Activated CD8-positive, alpha-beta memory T cell treated with anti-CD3 and anti-CD28 coated beads for 24 hours (primary cell): ENCODE measurements around the gene EIF2B5.
"Not testable (repeated sequence)": the region's sequence is repeated elsewhere in the genome, so short reads cannot be mapped to it uniquely, and the experiment has no call there.

Experiments used
- DNase-seq: peaks from one replicate; pipeline ENCODE4 v3.0.0-alpha.2; 2020

EIF2B5 gene

GRCh38 chr3:184148076-184148475 is 12.9 kb downstream of the EIF2B5 start:
- DNase-seq, result no peak

DNA sequence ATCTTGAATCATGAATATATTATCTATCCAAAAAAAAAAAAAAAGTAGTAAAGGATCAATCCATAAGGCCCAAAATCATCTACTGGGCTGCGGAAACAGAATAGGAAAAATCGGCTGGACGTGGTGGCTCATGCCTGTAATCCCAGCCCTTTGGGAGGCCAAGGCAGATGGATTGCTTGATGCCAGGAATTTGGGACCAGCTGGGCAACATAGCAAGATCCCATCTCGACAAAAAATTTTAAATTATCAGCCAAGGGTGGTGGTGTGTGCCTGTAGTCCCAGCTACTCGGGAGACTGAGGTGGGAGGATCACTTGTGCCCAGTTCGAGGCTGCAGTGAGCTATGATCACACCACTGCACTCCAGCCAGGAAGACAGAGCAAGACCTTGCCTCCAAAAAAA is 14.0 kb downstream of the EIF2B5 start:
- no peak for DNase-seq

GRCh38 chr3:184149770-184150169 is 14.6 kb downstream of the EIF2B5 start:
- DNase-seq, result not testable (repeated sequence)

DNA sequence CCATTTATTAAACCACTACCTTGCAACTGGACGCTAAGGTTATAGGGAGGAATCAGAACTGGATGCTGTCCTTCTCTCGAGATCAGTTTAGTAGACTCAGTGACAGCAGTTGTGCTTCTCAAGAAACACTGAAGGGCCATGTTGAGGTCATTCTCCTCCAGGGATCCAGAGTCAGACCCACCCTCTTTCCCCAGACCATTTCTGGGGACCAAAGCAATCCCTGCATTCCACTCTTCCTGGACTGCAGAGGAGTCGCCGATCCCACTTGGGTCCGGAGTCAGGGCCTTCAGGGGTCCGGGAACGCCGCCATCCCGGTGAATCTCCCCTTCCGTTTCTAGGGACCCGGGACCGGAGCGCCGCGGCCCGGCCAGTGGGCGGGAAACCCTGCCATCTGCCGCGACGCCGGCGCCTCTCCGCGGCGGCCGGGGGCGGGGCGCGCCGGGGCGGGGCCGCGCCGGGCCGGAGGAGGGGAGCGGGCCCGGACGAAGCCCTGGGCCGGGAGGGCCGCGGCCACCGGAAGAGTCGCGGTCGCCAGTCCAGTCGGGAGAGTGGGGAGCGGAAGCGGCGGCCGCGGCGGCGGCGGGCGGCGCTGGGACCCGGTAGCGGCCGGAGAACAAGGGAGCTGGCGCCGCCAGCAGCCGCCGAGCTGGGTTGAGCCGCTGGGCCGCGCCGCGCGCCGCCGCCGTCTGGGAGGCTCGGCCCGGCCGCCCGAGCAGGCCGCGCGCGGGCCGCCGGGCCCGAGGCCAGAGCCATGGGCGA is 19.9 kb downstream of the EIF2B5 start, which contains the start of gene DVL3:
Gene DVL3 (plus strand): TSS at position 493 of the 759 bp plus-strand sequence. CDS start 259 bp downstream, at position 752.
- peak; percentile 79 for DNase-seq

DNA sequence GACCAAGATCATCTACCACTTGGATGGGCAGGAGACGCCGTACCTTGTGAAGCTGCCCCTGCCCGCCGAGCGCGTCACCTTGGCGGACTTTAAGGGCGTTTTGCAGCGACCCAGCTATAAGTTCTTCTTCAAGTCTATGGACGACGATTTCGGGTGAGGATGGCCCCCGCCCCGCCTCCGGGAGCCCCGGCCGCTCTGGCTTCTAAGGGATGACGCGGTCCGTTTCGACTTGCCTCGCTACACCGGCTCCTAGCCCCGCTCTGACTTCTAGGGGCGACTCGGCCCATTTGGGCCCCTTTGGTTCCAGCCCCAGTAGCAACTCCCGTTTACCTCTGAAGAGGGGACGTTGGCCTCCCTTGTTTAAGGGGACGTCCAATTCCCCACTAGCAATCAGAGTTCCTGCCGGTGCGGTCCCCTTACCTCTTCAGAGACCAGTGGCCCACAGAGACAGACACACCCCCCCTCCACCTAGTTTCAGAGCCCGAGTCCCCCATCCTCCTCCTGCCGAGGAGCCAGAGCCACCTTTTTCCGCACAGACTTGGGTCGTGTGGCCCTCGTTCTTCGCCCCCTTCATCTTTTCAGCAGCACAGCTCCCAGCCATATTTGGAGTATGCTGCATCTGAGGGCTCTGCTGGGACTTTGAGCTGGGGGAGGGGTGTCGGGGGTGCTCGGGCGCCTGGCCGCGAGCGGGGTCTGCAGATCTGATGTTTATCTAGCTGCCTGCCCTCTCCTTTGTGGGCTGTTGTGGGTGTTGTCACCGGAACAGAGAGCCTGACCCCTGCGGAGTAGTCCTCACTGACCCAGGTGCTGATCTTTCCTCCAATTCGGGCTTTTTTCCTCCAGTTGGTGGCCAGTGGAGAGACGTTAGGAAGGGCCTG is 20.7 kb downstream of the EIF2B5 start:
- peak; percentile 78 for DNase-seq

DNA sequence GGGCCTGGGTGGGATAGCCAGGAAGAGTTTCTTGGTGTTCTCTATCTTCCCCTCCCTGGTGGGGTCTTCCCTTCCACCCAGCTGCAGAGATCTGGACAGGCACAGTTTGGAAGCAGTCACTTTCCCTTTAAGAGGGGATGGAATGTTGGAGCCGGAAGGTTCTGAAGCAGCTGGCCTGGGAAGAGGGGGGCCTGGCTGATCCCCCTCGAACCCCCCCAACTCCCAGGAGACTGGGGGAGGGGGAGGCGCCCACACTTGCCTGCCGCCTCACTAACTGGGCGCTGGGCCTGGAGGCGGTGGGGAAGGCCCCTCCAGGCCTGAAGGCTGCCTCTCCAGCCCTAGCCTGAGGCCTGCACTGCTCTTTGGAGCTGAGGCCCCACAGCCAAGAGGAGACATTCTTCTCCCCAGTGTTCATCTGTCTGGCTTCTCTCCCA is 21.4 kb downstream of the EIF2B5 start:
- no peak for DNase-seq

- DNase-seq, result no peak
Measured at GRCh38 chr3:184157206-184157605, 22.0 kb downstream of the EIF2B5 start.

- no peak for DNase-seq
Measured at GRCh38 chr3:184158404-184158803, 23.2 kb downstream of the EIF2B5 start.

DNA sequence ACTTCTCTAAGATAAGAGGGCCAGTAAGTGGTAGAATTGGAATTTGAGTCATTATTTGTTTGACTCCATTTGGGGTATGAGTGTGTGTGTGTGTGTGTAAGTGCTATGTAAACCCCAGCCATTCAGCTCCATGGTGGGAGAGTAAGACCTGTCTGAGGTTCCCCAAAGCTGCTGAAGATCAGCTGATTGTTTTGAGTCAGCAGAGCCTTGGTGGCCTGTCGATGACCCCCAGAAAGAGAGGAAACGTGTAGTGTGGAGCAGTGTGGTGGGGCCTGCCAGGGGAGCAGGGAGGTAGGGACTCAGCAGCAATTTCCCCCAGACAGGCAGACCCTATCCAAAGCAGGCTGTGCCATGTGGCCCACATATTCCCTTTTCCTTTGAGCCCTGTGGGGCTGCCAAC is 25.3 kb downstream of the EIF2B5 start:
- no peak for DNase-seq

- not testable (repeated sequence) for DNase-seq
Measured at GRCh38 chr3:184162571-184163070, 27.5 kb downstream of the EIF2B5 start.

DNA sequence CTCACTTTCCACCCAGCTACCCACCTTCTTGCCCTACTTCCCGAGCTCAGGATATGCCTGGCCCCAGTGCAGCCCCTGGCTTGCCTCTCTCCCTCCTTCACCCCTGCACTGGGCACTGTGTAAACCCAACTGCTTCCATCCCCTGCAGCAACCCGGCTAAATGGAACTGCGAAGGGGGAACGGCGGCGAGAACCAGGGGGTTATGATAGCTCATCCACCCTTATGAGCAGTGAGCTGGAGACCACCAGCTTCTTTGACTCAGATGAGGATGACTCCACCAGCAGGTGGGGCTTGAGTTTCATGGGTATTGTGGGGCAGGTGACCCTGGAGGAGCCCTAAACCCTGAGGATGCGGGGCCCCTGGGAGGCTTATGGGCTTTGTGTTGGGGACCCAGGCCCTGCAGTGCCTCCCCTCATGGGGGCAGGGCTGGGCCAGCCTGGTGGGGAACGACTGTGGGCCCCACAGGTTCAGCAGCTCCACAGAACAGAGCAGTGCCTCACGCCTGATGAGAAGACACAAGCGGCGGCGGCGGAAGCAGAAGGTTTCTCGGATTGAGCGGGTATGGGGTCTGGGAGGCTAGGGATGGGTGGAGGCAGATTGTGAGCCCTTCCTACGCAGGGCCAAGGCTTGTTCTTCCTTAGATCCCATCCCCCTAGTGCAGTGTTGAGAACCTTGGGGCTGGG is 29.6 kb downstream of the EIF2B5 start:
- DNase-seq, result no peak

GRCh38 chr3:184165543-184165942 is 30.4 kb downstream of the EIF2B5 start:
- DNase-seq, result no peak

GRCh38 chr3:184166671-184167070 is 31.5 kb downstream of the EIF2B5 start:
- DNase-seq, result no peak

GRCh38 chr3:184167786-184168185 is 32.6 kb downstream of the EIF2B5 start:
- no peak for DNase-seq

- DNase-seq, result no peak
Measured at GRCh38 chr3:184168363-184169120, 33.4 kb downstream of the EIF2B5 start.

- DNase-seq, result no peak
Measured at GRCh38 chr3:184169896-184170875, 35.0 kb downstream of the EIF2B5 start.

DNA sequence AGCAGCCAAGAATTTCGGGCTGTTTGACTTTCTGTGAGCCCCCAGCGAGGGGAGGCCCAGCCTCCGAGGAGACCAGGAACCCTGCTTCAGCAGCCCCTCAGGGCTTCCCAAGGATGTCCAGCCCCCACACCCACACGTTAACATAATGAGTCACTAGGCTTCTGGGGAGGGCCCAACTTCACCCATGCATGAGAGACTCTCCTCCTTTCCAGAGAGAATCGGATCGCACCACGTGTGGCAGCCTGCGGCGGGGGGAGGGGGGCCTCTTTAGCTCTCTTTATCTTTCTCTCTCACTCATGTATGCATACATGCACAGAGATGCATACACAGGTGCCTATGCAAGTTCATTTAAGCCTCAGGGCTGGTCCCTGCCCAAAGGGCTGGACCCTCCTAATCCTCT is 36.4 kb downstream of the EIF2B5 start:
- no peak for DNase-seq

GRCh38 chr3:184172681-184173373 is 37.7 kb downstream of the EIF2B5 start:
- no peak for DNase-seq

DNA sequence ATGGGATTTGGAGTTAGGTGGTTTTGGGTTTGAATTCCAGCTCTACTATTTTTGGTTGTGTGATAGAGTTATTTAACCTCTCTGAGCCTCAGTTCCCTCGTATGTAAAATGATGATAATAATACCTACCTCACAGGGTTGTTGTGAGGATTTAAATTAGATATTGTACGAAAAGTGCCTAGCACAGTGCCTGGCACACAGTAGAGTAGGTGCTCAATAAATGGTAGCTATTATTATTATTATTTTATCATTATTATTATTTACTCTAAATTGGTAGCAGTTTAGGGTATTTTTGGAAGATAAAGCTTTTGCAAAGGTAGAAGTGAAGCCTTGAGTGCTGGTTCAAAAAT is 38.2 kb downstream of the EIF2B5 start:
- no peak for DNase-seq

DNA sequence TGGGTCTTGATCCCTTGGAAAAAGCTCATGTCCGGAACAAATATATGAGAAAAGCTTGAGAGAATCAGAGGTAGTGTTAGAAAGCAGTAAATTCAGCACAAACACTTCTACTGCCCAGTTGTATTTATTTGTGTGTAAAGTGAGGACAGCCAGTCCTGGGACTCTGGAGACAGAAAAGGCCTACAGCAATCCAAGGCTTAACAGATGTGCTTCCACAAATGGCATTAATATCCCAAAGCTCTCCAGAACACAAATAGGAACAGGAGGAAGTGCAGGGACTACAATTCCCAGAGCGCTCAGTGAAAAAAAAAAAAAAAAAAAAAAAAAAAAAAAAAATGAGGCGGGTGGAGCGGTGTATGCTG is 39.1 kb downstream of the EIF2B5 start:
- DNase-seq, result peak; percentile 65
